AG09309 (cell line): ENCODE data around the gene LIN7A.

Source experiments
- DNase-seq: peaks from one replicate; pipeline ENCODE4 v3.0.0-alpha.2; 2010; ENCODE audit warnings: low read depth
- H3K4me3 ChIP-seq: 2 replicates; pipeline ENCODE4 v1.5.1; 2011; ENCODE audit warnings: mild to moderate bottlenecking, low read depth, low read length, moderate library complexity; ENCODE audit not compliant: control insufficient read depth
- TF ChIP-seq, protein P1 (sequence below): IDR thresholded peaks from 2 replicates; pipeline ENCODE4 v1.5.1; 2011; ENCODE audit warnings: mild to moderate bottlenecking, low read depth, low read length, inconsistent platforms; ENCODE audit not compliant: insufficient read depth, control insufficient read depth; ENCODE audit errors: missing control alignments

LIN7A gene

DNA sequence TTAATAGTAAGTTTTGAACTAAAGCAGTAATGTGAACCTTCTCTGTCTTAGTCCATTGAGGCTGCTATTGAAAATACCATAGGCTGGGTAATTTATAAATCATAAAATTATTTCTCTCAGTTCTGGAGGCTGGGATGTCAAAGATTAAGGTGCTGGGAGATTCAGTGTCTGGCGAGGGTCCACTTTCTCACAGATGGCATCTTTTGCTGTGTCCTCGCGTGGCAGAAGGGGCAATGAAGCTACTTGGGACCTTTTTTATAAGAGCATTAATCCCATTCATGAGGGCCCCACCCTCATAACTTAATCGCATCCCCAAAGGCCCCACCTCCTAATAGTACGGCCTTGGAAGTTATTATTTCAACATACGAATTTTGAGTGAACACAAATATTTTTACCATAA is 28.4 kb downstream of the LIN7A start:
- TF ChIP-seq, protein P1, sequence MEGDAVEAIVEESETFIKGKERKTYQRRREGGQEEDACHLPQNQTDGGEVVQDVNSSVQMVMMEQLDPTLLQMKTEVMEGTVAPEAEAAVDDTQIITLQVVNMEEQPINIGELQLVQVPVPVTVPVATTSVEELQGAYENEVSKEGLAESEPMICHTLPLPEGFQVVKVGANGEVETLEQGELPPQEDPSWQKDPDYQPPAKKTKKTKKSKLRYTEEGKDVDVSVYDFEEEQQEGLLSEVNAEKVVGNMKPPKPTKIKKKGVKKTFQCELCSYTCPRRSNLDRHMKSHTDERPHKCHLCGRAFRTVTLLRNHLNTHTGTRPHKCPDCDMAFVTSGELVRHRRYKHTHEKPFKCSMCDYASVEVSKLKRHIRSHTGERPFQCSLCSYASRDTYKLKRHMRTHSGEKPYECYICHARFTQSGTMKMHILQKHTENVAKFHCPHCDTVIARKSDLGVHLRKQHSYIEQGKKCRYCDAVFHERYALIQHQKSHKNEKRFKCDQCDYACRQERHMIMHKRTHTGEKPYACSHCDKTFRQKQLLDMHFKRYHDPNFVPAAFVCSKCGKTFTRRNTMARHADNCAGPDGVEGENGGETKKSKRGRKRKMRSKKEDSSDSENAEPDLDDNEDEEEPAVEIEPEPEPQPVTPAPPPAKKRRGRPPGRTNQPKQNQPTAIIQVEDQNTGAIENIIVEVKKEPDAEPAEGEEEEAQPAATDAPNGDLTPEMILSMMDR = no peak

DNA sequence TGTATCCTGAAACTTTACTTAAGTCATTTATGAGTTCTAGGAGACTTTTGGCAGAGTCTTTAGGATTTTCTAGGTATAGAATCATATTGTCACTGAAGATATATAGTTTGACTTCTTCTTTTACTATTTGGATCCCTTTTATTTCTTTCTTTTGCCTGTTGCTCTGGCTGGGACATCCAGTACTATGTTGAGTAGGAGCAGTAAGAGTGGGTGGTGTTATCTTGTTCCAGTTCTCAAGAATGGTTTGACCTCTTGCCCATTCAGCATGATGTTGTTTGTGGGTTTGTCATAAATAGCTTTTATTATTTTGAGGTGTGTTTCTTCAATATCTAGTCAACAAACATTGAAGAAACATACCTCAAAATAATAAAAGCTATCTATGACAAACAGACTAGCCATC is 35.0 kb downstream of the LIN7A start:
- DNase-seq = no peak
- H3K4me3 ChIP-seq = no peak overlapping the region
- TF ChIP-seq, protein P1 = no peak

More for the DNA sequence above, 28.4 kb downstream of the LIN7A start:
- no peak overlapping the region for H3K4me3 ChIP-seq
- no peak for DNase-seq

DNA sequence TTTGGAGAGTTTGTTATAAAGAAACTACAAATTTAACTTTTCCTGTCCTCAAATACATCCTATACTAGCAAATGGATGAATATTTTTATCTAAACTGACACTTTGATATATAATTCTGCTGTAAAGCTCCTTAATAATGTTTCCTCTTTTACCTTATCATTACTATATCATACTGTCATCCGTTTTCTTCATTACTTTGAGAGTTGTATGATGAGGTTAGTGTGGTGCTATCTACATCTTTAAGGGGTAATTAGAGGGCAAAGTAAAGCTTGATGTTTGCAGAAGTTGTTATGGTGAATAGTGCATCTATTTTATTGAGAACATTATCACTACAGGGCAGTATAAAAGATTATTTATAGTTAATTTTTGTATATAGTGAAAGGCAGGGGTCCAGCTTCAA is 36.1 kb downstream of the LIN7A start:
- DNase-seq = no peak
- H3K4me3 ChIP-seq = no peak overlapping the region
- TF ChIP-seq, protein P1 = no peak

DNA sequence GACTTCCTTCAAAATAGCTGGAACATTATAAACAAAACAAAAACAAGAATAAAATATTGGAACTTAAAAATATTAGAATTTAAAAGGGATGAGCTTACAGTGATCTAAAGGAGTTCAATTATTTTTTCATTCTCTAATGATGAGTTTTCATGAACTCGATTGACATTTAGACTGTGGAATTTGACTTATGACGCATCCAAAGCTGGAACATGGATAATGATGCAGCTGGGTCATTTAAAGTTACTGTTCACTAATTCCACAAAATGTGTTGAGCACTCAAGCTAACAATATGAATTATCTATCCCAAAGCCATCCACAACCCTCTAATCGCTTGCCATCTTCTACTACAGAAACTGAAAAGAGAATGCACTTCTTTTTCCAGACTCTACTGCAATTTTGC is 42.5 kb downstream of the LIN7A start:
- H3K4me3 ChIP-seq = no peak overlapping the region
- DNase-seq = no peak
- TF ChIP-seq, protein P1 = no peak

DNA sequence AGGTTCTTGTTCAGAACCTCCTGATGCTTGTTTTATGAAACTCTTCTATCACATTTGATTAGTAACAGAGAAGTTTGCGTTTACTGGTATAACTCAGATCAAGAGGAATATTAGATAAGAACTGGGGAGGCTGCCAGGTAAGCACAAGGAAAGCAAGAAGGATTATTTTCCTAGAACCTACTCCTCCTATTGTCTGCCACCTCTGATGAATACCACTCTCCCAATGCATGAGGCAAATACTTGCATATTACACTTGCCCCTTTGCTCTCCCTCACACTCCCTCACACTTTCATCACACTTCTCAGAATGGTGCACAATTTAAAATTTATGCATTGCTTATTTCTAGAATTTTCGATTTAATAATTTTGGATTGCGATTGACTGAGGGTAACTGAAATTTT is 43.6 kb downstream of the LIN7A start:
- TF ChIP-seq, protein P1 = no peak
- DNase-seq = no peak
- no peak overlapping the region for H3K4me3 ChIP-seq

DNA sequence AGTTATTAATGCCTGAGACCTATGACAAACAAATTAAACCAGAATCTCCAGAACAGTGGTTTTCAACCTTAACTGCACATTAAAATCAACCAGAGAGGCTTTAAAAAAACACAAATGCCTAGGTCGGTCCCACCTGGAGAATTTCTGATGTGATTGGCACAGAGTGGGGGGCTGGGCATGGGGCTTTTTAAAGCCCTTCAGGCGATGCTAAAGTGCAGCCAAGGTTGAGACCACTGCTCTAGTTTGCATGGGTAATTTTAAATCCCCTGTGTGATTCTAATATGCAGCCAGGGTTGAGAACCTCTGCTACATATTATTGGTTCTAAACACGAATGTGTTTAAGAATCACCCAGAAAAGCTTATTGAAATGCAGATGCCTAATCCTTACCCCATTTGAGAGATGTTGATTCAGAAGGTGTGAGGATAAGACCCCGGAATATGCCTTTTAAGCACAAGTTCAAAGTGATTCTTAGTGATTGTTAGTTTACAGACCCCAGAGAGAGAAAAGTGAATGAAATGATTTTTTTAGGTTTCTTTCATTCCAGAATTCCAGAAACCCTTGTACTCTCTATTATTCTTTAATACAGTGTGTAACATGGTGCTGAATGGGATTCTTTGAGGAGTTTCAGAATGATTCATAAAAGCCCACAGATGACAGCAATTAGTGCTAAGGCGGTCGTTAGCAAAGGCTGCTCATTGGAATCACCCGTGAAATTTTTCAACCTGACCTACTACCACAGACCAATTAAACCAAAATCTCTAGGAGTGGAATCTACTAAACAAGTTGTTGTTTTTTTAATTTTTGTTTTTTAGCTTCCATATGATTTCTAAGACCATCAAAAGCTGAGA is 44.9 kb downstream of the LIN7A start:
- H3K4me3 ChIP-seq = no peak overlapping the region
- DNase-seq = peak; percentile 28
- TF ChIP-seq, protein P1 = no peak
